GOT3 (cell line): ENCODE results near the gene ARHGAP26.
"Not testable (repeated sequence)": the region's sequence is repeated elsewhere in the genome, so short reads cannot be mapped to it uniquely, and the experiment has no call there.

Source experiments
- DNase-seq: peaks from one replicate; lab custom pipeline; 2025; ENCODE audit warnings: mixed read lengths; lab: John Stamatoyannopoulos, UW

ARHGAP26 gene

DNA sequence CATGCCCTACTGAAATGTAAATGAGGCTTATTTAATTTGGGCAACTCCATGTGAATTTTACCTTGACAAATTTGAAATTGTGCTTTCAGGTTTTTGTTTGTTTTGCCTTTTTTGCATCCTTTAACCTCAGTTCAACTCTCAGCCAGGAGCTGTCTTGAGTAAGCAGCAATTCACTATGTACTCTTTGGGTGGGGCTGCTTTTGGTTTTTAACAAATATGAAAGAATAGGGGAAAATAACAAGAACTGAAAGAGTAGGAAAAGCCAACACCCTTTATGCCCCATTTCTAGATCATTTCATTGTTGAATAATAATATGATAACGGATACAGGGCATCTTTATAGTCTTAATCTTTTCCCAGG, 192.0 kb downstream of the ARHGAP26 start:
- DNase-seq: no peak

GRCh38 chr5:142965258-142966120, 195.3 kb downstream of the ARHGAP26 start:
- not testable (repeated sequence) for DNase-seq

- DNase-seq: no peak
Measured at GRCh38 chr5:142966121-142966420, 195.9 kb downstream of the ARHGAP26 start.

- no peak for DNase-seq
Measured at GRCh38 chr5:142969186-142969585, 199.0 kb downstream of the ARHGAP26 start.

DNA sequence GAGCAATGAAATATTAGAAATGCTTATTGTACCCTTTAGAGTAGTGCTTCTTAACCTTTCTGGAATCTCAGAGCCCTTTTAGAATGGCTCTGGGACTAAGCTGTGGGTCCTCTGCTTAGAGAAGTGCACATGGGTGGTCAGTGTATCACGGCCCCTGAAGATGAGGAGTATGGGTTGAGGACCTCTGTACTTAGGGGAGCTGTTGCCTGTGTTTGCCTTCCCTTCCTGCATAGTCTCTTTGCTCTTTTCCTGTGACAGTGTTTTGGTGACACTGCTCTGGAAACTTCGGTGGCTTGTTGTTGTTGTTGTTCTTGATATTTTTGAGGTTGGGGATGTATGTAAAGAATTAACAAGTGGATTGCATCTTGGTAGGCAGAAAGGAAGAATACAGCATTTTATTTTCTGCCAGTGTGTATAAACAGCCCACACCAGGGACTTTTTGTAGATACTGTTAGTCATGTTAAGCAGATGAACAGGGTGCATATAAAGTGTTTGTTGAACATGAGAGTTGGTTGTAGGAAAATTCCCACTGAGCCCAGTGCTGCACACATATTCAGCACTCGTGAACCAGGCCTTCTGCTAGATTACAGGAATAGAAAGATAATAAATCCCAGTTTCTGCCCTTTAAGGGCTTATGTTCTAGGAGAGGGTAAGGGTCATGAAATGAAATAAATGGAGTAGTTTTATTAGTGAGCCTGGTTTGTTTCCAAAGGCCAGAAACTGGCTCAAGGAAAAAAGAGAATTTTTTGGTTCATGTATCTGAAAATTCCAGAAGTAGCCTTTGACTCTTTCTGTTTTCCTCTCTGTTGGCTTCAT, 199.7 kb downstream of the ARHGAP26 start:
- DNase-seq: no peak

DNA sequence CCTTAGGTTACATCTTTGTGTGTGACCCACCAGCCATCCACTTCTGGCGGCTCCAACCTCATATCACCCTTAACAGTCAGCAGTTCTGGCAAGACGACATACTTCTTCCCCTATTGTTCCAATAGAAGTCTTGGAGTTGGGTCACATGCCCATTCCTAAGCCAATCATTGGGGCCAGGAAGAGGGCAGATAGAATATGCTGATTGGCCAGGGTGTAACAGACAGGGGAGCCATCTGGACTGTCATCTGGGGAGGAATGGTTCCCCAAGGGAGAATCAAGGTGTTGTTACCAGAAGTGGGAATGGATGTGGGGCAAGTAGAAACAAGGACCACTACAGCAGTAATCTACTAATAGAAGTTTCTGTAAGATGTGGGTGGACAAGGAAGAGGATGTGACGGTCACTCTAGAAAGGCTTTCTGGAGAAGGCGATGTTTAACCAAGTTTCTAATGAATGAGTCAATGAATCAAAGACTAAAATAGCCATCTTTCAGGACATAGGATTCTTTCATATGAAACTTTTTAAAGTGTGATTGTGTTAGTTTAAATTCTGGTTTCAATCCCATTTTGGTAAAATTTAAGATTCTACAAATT, 200.4 kb downstream of the ARHGAP26 start:
- DNase-seq: no peak

GRCh38 chr5:142971303-142972013, 201.3 kb downstream of the ARHGAP26 start:
- DNase-seq: no peak

DNA sequence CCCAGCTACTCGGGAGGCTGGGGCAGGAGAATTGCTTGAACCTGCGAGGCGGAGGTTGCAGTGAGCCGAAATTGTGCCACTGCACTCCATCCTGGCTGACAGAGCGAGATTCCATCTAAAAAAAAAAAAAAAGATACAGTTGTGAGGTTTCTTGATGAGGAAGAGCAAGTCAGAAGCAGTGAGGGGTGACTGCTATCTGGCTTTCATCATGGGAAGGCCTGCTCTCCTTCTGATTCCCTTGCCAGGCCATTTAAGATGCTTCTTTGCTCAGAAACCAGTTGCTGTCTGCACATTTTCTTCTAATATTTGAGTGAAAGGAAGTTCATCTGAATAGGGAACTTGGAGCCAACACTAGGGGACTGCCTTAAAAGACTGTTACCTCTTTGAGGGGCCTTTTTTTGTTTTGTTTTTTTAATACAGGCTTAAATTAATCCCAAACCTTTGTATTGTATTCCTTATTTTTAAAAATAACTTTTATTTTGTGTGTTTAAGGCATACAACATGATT, 201.9 kb downstream of the ARHGAP26 start:
- DNase-seq: no peak

GRCh38 chr5:142973932-142974331, 203.8 kb downstream of the ARHGAP26 start:
- DNase-seq: no peak

DNA sequence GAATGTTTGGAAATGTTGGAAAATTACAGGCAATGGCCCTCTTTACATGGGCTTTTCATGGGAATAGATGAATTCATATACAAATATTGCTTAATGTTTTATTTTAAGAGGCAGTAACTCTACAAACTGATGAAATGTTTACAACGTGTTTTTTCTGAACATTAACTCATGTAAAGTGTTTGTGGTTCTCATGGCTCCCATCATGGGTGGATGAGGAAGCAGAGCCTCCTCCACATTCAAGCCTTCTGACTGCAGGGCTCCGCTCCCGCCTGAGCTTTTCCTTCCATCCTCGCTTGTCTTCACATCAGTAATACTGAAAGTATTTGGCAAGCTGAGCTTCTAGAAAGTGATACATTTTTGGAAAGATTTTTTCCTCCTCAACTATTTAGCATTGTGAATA, 204.2 kb downstream of the ARHGAP26 start:
- no peak for DNase-seq

DNA sequence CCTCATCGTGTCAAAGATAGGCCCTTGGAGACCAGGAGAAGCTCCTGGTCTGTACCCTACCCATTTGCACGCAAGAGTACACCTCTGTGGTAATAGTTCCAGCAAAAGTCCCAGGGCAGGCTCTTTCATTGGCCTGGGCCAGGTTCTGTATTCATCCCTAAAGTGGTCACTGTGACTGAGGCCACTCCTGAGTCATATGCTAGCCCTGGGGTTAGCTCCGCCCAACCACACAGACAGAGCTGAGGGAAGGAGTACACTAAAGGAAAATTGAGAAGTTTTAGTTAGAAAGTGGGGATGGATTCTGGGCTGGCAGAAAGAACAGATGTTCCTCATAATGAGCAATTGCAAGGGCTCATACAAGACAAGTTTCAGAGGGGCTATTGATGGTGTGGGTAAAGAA, 206.7 kb downstream of the ARHGAP26 start:
- no peak for DNase-seq

DNA sequence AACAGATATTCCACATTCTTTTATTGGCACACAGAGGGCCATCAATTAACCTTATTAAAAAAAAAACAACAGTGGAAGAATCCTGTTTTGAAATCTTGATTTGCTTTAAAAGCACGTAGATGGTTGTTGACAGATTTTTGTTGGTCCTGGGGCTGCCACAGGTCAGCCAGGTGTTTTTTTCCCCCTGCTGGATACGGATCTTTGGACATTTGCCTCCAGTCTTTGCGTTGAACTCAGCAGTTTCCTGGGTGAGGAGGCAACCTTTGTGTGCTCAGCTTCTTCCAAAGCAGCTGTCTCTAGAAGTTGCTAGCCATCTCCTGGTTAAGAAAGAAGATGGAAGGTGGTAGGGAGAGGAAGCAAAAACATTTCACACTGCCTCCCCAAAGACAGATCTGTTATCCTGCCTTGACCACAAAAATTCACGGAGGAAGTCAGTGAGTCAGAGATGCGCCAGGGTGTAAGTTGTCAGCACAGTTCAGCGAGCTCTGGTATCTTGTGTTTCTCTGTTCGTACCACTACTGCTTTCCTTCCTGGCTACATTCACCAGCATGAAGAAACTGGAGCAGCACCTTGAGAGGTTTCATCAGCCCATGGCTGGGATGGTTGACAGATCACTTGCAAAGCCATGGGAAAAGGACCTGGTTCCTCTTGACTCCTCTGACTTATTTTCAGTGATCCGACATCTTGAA, 207.3 kb downstream of the ARHGAP26 start:
- no peak for DNase-seq

DNA sequence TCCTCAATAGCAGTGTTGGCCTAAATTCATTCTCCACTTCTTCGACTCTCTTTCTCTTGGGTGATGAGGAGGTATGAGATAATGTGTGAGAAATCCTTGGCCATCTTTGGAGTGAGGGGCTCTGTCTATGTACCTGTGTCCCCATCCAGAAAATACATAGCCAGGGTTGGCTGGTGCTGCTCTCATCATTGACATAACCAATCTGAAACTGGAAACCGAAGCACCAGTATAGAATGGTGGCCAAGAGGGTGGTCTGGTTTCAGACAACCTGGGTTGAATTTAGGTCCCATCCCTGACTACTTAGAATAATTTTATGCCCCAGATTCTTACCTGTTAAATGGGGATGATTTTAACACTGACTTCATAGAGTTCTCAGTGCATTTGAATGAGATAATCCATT, 208.1 kb downstream of the ARHGAP26 start:
- no peak for DNase-seq

- DNase-seq: no peak
Measured at GRCh38 chr5:142978726-142979125, 208.5 kb downstream of the ARHGAP26 start.

DNA sequence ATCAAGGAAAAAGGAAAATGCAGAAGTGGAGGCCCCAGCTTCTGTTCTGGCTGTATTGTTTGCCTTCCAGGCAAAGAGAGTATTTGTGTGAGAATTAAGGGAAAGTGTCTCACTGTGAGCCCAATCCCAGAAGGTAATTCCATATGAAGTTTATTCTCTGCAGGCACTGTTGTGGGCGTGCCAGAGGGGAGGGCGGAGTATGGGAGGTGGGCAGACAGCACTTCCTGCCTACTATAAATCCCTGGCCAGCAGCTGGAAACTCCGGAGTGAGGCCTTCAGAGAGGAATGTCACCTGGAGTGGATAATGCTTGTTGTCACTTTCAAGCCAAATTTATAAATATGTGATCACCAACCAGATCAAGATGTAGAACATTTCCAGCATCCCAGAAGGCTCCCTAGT, 209.5 kb downstream of the ARHGAP26 start:
- DNase-seq: no peak

GRCh38 chr5:142981475-142981874, 211.3 kb downstream of the ARHGAP26 start:
- DNase-seq: no peak

- DNase-seq: no peak
Measured at GRCh38 chr5:142981886-142982820, 212.0 kb downstream of the ARHGAP26 start.

DNA sequence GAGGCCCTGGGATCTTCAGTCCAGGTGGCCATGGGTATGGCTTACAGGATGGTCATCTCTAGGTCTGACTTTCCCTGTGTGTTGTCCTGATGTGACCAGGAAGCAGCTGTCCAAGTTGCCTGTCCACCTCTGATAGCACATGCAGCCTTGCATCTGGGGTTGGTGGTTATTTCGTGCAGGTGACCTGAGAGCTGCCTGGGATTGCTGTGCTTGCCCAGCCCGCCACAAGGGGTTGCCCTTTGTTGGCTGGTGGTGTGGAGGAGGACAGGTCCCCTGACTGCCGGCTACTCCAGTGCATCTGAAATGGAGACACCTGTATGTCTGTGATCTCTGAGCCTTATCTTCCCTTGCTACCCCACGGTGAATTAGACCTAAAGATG, 212.6 kb downstream of the ARHGAP26 start:
- no peak for DNase-seq

GRCh38 chr5:142984011-142984410, 213.8 kb downstream of the ARHGAP26 start:
- DNase-seq: no peak

- DNase-seq: no peak
Measured at GRCh38 chr5:142984525-142984924, 214.3 kb downstream of the ARHGAP26 start.
